ENCODE measurements around the gene CYP26A1. TPM values are rescaled to one million over a fixed set of nuclear protein-coding genes. Genes with fewer than 3 reads are reported as not detected.
"Not testable (repeated sequence)": the region's sequence is repeated elsewhere in the genome, so short reads cannot be mapped to it uniquely, and the experiment has no call there.

The CYP26A1 gene
- total RNA-seq, 1 donor from 2014 or later, result 0.64 TPM

- Mint-ChIP-seq H3K36me3 (ENCODE audit: low read depth, unreplicated experiment) (no peaks in the 10 kb centered on the region), H3K27me3 (ENCODE audit: unreplicated experiment) (peaks cover 3% of the 10 kb centered on the region), H3K27ac (ENCODE audit: unreplicated experiment) (no peak overlapping the region), H3K4me3 (ENCODE audit: unreplicated experiment) (no peak overlapping the region), H3K4me1 (ENCODE audit: unreplicated experiment) (no peaks in the 10 kb centered on the region), H3K9me3 (ENCODE audit: unreplicated experiment) (no peaks in the 10 kb centered on the region)
- no peak for DNase-seq (ENCODE audit: low spot score)
- TF ChIP-seq CTCF (IDR thresholded peaks at IDR 0.05; ENCODE audit: unreplicated experiment), result no peak
These were observed 26.0 kb downstream of the CYP26A1 start for GRCh38 chr10:93099670-93100069.

- not testable (repeated sequence) for H3K4me3 Mint-ChIP-seq (ENCODE audit: unreplicated experiment); H3K27ac Mint-ChIP-seq (ENCODE audit: unreplicated experiment); H3K27me3 Mint-ChIP-seq (ENCODE audit: unreplicated experiment); DNase-seq (ENCODE audit: low spot score); H3K4me1 Mint-ChIP-seq (ENCODE audit: unreplicated experiment); H3K9me3 Mint-ChIP-seq (ENCODE audit: unreplicated experiment); H3K36me3 Mint-ChIP-seq (ENCODE audit: low read depth, unreplicated experiment)
These were observed 27.5 kb downstream of the CYP26A1 start for GRCh38 chr10:93101148-93101547.

- DNase-seq (ENCODE audit: low spot score), result no peak
- Mint-ChIP-seq H3K9me3 (ENCODE audit: unreplicated experiment) (no peaks in the 10 kb centered on the region), H3K27ac (ENCODE audit: unreplicated experiment) (no peak overlapping the region), H3K4me3 (ENCODE audit: unreplicated experiment) (no peak overlapping the region), H3K4me1 (ENCODE audit: unreplicated experiment) (no peaks in the 10 kb centered on the region), H3K36me3 (ENCODE audit: low read depth, unreplicated experiment) (no peaks in the 10 kb centered on the region), H3K27me3 (ENCODE audit: unreplicated experiment) (no peaks in the 10 kb centered on the region)
- no peak for TF ChIP-seq CTCF (IDR thresholded peaks at IDR 0.05; ENCODE audit: unreplicated experiment)
These were observed 30.3 kb downstream of the CYP26A1 start for GRCh38 chr10:93103953-93104352.

- no peak for TF ChIP-seq CTCF (IDR thresholded peaks at IDR 0.05; ENCODE audit: unreplicated experiment)
- Mint-ChIP-seq H3K4me1 (ENCODE audit: unreplicated experiment) (no peaks in the 10 kb centered on the region), H3K27me3 (ENCODE audit: unreplicated experiment) (no peaks in the 10 kb centered on the region), H3K9me3 (ENCODE audit: unreplicated experiment) (no peaks in the 10 kb centered on the region), H3K4me3 (ENCODE audit: unreplicated experiment) (no peak overlapping the region), H3K36me3 (ENCODE audit: low read depth, unreplicated experiment) (no peaks in the 10 kb centered on the region), H3K27ac (ENCODE audit: unreplicated experiment) (no peak overlapping the region)
- no peak for DNase-seq (ENCODE audit: low spot score)
These were observed 33.0 kb downstream of the CYP26A1 start for GRCh38 chr10:93106631-93107072.

GRCh38 chr10:93110472-93111146 lies 36.9 kb downstream of the CYP26A1 start:
- no peak overlapping the region for H3K4me3 Mint-ChIP-seq (ENCODE audit: unreplicated experiment)
- no peak for DNase-seq (ENCODE audit: low spot score)
- peaks cover 3% of the 10 kb centered on the region for H3K27me3 Mint-ChIP-seq (ENCODE audit: unreplicated experiment)
- no peak overlapping the region for H3K27ac Mint-ChIP-seq (ENCODE audit: unreplicated experiment)
- H3K9me3 Mint-ChIP-seq (ENCODE audit: unreplicated experiment), result no peaks in the 10 kb centered on the region
- no peak for TF ChIP-seq CTCF (IDR thresholded peaks at IDR 0.05; ENCODE audit: unreplicated experiment)
- H3K36me3 Mint-ChIP-seq (ENCODE audit: low read depth, unreplicated experiment), result no peaks in the 10 kb centered on the region
- H3K4me1 Mint-ChIP-seq (ENCODE audit: unreplicated experiment), result no peaks in the 10 kb centered on the region
